NCI-H1436 (cell line): ENCODE results near the gene CEBPG.

ENCODE experiments used
- DNase-seq: peaks from one replicate; lab custom pipeline; 2025; lab: John Stamatoyannopoulos, UW

CEBPG gene

DNA sequence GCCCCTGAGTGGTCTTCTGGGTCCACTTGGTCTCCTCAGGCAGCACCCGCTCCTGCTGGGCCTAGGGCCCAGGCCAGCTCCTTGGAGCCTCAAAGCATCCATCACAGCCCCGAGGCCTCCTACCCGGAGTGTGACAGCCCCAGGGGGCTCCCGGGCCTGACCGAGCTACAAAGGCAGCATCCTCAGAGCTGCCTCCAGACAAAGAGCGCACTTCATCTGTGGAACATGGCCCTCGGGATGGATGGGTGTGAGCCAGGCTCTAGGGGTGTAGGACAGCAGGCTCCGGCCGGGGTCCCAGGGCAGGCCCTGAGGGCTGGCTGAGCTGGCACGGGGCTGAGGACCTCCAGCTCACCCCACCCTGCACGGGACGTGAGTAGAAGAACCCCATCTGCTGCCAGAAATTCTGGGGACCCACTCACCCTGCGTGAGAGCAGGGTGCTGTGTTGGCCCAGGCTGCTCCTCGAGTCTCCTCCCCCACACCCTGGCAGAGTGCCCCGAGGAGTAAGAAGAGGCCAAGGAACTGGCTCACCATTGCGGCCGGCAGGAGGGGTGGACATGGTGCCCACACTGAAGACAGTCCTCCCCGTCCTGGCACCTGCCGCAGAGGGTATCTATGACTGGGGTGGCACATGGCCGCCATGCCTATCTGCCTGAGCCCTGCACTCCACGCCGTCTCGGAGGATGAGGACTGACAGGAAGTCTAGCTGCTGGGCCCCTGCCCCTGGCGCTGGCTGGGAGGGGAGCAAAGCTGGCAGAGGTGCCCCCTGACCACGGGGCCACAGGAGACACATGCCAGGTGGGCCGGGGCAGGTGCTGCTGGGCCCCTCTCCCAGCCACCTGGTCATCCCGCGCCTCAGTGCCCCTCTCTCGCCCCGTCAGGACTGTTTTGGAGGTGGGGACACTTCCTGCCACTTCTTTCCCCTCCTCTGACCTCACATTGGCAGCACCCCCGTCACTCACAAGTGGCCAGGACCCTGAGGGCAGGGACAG lies 22.3 kb downstream of the CEBPG start:
- DNase-seq = no peak

DNA sequence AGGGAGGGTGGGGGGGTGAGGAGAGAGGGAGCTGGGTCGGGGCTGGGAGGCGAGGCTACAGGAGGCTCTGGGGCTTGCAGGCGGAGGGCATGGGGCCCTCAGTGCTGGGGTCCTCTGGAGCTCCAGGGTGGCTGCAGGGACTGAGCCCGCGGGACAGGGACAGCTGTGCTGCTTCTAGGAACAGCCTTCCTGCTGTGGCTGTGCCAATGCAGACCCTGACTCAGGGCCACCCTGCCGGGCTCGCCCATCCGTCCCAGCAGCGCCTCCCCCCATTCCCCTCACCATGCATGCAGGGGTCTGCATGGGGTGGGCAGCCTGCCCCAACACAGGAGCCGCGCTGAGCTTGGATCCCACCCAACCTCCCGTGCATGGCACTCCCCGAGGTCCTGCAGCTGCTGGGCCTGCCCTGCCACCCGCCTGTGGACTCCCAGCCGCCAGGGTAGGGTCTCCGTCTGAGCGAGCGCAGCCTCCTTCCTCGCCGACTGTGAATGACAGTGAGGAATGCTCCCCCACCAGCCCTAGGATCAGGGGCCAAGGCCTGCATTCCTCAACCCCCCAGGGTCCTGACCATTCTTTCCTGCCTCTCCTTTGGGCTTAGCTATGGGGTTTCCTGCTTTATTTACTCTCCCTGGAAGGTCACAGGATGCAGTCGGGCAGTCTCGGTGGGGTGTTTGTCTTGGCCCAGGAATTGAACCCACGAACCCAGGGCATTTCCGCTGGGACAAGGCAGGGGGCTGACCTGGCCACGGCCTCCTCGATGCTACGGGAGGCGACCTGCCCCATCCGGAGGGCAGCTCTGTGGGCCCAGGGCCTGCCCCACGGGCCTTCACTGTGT lies 23.4 kb downstream of the CEBPG start:
- DNase-seq = no peak

DNA sequence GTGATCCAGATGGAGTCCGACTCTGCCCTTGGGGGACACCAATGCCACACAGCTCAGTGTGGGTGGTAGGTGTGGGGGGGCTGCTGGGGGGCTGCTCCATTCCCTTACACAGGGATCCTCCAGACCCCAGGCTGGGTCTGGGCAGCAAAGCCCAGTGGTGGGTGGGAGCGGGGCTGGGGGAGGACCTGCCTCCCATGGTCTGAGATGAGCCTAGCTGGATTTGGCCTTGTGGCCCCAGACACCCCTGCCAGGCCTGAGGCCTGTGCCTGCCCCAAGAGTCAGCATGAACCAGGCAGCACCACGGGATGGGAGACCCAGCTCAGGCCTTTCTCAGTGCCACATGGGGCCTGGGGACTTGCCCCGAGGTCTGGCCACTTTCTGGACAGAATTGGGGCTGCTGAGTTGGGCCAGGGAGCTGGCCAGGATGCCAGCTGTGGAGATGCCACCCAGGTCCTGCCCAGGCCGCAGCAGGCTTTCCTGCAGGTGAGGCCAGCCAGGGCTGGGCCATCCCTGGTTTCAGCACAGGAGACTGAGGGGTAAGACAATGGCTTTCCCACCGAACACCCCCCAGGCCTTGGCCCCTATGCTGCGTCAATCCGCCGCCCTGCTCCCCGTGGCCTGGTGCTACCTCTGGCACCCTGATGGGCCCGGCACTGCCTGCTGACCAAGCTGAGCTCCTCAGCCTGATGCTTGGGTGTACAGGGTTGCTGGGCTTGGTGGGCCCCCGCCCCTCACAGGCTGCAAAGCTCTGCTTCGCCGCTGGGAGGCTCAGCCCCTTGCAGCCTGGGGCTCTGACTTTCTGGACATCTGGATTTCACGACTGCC lies 24.2 kb downstream of the CEBPG start:
- no peak for DNase-seq

DNA sequence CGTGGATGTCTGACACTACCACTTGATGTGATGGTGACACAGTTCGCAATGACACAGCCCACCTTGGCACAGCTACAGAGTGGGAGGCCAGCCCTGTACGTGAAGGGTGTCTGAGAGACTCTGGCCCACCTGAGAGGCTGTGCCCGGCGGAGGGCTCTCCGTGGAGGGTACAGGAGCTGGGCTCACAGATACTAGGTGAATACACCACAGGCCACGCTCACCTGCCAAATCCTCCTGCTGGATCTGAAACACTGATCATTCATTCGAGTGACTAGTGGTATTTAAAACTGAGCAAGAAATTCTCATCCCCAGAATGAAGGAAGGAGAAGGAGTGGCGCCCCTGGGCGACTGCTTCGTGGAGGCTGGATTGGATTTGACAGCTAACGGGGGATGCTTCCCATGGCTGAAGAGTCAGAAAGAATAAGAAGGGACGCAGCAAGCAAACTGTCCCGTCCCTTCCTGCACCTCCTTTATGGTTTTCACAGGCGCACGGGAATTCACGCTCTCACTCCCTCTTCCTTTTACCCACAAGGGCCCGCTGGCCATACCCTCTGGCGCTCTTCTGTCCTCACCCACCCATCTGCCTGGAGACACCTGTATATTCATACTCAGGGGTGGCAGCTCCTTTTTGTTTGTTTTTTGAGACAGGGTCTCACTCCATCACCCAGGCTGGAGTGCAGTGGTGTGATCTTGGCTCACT lies 25.0 kb downstream of the CEBPG start:
- DNase-seq = no peak

DNA sequence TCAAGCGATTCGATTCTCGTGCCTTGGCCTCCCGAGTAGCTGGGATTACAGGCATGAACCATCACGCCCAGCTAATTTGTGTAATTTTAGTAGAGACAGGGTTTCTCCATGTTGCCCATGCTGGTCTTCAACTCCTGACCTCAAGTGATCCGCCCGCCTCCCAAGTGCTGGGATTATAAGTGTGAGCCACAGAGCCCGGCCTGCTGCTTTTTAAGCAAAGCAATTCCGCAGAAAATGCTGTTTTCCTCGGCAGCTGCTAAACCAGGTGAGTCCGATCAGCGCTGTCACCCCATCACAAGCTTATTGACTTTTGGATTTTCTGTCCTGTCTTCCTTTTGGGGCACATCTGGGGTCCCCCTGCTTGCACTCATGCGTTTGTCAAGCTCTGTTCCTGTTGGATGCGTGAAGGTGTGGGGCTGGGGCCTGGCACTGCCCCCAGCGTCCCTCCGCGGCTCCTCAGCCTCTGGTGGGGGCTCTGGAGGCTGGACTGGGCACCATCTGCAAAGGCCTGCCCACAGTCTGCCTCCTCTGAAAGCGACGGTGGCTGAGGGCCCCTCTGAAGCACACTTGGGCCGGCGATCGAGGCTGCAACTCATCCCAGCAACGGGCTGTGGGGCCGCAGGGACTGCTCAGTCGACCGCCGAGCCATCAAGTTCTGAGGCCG lies 25.7 kb downstream of the CEBPG start:
- no peak for DNase-seq

DNA sequence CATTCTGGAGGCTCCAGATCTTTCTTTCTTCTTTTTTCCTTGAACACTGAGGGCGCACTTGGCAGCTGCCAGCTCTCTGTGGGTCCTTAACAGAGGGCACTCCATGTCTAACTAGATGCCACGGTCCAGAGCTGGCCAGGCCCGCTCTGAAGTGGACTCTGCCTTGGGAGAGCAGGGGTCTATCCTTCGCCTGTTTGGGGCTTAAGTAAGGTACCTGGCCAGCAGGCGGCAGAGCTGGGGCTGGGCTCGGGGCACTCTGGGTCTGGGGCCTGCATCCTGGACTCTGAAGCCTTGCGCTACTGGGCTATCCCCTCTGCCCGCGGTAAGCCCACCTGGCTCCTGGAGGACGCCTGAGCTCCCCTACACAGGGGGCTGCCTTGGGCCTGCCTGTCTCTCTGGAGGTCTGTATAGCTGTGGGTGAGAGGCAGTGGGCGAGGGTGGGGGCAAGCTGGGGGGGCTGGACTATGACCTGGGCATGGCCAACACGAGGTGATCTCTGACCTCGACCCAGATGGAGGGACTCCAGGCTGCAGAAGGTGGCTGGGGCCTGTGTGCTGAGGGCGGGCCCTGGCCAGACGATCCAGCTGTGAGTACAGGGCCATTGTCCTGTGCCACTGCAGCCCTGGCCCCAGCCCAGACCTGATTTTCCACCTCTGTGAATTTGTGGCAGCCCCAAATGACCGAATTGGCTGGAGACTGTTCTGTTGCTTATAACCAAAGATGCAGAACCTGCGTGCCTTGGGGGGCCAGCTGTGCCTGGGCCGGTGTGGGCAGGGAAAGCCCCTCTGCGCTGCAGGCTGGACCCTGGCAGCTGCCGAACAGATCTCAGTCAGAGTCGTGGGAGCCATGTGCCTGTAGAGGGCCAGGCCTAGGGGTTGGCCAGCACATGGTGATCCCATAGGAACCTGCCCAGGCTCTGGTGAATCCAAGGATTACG lies 26.5 kb downstream of the CEBPG start:
- DNase-seq = no peak

DNA sequence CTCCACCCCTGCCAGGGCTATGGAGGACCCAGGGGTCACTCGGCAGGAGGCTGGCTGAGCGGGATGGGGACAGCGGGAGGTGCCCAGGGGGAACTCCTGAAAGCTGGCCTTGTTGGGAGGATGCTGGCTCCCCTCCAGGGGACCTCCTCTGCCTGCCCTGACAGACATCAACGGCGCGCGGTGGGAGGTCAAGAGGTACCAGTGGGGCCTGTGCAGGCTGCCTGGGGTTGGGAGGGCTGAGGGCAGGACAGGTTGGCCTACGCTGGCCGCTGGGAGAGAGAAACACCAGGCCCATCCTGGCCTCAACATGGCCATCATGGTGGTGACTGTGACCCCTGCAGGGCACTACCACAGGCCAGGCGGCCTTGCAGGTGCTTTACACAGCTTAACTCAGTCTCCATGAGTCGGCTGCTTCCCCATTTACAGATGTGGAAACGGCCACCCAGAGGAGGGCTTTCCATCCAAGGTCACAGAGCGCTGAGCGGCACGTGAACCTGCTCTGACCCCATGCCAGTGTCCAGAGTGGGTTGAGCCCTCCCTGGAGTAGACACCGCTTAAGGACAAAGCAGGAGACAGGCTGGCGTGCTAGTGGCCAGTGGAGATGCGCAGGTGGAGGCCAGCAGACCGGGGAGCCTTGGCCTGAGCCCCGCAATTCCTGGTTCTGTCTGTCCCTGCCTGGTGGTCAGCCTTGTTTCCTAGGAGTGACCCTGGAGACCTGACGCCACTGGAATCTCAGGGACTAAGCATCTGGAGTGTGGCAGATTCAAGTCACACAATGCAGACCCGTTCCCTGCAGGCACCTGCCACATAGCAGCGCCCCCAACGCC lies 27.6 kb downstream of the CEBPG start:
- no peak for DNase-seq

DNA sequence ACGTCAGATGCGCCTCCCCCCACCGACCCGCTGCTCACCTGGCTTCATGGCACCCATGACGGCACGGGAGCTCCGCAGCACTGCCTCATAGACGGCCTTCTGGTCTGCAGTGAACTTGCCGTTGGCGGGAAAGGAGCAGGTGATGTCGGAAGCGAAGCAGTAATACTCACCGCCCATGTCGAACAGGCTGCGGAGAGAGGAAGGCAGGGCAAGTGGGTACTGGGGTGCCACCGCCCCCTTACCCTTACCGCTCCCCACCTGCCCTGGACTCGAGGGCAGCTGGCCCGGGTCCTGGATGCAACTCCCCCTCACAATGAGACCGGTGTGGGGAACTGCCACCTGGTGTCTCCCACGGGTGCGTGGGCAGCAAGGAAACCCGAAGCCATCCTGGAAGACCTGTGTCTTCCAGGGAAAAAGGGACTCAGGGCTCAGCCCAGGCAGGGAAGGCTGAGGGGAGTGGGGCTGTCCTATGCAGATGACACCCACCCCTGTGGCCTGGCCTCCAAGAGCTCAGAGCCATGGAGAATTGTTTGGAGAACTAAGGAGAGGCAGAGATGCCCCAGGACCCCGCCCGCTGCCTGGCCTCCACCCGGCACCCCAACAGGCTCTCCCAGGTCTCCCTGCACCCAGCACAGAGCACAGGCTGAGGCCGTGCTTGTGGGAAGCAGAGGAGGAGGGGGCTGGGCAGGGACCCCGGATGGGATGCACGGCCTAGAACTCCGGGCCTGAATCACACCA lies 28.3 kb downstream of the CEBPG start:
- no peak for DNase-seq

DNA sequence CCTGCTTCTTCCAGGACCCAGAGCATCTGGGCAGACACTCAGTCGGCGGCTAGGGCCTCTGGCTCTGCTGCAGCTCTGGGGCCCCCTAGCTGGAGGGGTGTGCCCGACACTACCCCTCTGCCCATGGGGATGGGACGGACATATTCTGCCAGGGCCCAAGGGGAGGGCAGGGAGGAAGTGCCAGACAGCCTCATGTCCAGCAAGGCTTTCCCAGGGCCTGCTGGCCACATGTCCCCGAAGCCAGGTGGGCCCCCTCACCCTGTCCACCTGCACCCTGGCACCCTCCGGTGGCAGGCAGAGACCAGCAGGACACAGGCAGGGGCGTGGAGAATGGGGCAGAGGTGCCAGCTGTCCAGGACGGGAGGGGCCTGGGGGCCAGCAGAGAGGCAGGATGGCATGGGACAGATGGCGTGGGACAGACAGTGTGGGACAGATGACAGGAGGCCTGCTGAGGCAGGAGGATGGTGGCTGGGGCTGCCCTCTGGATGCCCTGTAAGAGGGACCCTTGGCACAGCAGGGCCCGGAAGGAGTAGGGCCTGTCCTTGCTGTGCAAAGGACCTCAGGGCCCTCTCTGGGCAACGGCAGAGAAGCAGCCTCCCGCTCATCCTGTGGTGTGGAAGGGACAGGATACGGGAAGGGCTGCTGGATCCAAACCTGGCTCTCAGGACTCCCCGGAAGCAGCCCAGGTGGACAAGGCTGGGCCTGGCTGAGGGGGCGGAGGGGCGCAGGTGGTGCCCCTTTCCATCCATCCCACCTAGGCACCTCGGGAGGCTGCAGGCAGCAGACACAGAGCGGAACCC lies 29.1 kb downstream of the CEBPG start:
- DNase-seq = no peak

DNA sequence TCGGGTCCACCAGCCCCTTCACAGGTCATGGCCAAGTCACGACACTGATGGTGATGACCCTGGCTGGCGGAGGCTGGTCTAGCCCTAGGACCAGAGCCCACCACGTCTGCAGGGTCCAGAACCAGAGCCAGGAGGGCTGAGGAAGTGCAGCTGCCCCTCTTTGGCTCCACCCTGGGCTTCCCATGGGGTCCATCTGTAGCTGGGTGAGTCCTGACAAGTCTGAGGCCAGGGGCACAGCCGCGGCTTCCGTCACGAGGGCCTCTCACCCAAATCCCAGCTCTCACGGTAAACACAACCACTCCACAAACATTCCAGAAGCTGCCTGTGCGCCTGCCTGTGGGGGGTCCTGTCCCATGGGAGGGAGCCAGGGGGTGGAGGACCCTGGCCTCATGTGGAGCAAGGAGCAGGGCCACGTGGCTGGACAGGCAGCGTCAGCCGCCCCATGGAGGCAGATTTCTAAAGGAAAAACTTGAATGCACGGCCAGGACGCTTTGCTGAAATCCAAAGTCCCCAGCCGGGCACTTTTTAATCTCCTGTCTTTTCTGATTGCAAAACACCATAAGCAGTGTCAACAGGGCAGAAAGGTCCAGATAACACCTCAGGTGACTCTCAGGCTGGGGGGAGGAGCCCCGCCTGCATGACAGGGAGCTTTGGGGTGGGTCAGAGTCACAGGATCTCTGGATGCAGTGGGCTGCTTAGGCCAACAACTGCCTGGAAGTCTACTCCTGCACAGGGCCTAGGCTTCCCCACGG lies 29.9 kb downstream of the CEBPG start:
- no peak for DNase-seq

DNA sequence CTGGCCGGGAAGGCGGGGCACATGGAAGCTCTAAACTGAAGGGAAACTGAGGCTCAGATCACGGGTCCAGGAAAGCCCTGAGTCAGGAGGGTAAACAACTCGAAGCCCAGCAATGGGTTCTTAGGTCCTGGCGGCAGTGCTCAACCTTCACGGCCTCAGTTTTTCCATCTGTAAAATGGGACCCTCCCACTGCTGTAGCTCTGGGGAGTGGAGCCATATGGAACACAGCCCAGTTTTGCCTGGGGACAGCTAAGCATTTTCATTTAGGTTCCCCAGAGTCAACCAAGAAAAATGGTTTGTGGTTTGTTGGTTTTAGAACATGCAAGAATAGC lies 30.4 kb downstream of the CEBPG start:
- no peak for DNase-seq

DNA sequence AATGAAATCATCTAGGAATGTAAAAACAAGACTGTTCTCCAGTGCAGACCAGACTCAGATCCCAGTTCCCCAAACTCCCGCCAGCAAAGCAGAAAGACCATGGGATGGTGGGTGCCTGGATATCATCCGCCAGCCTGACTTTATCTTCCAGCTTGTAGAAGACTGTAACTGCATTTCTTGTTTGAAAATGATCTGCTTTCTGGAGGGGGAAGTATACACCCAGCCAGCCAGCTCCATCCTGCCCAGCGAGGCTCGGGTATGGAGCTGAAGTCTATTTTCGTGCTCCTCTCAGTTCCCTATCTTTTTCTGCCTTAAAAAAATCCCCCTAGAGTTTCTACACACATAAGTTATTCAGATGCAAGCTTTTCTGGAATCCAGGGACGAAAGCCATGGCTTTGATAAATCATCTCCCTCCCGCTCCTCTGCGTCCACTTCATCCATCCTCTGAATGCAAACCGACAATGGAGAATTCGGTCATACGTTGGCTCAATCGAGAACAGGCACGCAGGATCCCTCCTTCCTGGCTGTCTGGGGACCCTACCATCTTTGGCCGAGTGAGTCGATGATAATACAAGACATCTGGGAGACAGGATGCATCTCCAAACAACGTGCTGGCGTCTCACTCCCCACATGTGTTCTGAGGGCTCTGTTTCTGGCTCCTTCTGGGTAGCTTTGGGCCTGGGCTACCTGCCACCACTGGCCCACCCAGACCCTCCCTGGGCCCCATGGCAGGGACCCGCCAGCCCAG lies 31.2 kb downstream of the CEBPG start:
- no peak for DNase-seq

DNA sequence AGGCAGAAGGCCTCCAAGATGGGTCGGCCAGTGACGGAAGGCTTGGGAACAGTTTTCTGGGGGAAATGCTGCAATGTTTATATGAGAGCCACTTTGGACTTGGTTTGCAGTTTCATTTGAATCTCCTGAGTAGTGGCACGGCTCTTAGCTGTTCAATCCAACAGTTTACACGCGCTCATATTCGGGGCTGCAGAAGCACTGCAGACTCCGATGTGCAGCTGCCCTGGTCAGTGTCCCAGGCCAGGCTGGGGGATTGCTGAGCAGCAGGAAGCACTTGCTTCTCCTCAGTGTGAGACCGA lies 31.7 kb downstream of the CEBPG start:
- DNase-seq = no peak

DNA sequence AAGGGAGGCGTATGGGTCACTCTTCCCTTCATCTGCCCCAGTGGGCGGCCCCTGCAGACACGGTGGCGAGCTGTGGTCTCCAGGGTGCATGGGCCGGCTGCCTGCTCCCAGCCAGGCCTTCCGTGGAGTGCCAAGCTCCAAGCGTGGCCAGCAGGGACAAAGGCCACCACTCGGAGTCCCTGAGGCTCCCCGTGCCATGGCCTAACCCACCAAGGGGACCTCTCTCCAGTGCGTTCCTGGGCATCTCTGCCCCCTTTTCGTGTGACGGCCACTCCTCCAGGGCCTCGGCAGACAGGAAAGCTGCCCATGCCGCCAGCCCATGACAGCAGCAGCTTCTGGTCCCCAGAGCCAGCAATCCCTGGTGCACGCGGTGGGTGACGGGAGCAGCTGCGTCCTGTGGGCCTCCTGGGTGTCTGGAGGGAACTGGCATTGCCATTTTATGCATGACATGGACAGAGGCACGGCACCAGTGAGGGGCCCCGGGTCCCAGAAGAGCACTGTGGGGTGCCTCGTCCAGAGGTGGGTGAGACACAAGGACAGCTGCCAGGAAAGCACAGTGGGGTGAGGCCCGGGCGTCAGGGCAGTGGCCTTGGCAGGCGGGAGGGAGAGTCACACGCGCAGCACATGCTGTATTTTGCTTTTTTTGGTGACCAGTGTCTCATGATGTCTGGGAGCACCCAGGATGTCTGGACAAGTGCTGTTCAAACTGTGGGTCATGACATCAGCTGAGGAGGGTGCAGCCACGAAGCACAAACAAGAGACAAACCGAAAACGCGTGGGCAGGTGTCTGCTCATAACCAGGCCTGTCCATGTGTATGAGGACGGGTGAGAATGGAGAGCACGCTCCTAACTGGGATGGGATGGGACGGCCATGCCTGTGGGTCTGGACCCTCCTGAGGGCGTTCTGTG lies 32.3 kb downstream of the CEBPG start:
- no peak for DNase-seq

DNA sequence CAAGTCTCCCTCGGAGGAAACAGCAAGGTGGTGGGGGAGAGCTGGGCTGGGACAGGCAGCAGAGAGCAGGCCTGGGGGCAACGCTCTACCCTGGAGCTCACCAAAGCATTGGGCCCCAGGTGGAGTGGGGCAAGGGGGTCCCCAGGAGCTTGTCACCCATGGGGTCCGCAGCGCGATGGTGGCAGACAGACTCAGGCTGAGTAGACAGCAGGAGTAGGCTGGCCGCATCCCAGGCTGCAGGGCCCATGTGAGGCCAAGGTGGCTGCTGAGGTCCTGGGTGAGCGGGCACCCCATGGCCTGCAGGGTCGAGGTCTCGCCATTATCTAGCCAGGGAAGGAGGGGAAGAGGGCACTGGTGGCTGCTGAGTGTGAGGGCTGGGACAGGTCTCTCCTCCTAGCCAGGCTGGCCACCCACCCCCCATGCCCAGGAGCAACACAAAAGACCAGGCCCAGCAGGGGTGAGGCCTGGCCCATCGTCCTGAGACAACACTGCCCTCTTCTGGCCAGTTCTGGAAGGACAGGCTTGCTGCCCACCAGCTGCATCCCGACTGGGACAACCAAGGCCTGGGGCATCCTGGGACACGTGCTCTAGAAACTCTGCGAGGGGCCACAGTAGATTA lies 33.1 kb downstream of the CEBPG start:
- peak; percentile 22 for DNase-seq
